ENCODE data around the gene LYZ. TPM values are rescaled to one million over a fixed set of nuclear protein-coding genes. Genes with fewer than 3 reads are reported as not detected.

The LYZ gene

DNA sequence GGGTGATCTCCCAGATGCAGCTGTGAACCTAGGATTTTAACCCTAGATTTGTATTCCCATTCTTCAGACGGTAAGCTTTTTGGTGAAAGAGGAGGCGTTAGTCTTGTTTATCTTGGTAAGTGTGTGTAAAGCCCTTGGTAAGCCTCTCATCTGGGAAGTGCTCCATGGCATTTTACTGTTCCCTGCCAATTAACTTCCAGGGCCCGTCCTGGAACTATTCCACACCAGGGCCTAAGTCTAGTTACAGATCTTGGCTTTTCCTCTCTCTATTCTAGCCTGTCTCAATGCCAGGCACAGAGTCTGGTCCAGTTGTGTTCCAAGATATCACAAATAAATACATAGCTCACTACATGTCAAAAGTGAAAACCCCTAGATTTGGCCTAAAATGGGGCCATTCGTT lies 53.8 kb downstream of the LYZ start:
- H2BK5ac ChIP-seq (ENCODE audit: low read length) = no peak overlapping the region
- H3K4me2 ChIP-seq (ENCODE audit: insufficient read depth, low read length, poor library complexity, severe bottlenecking) = no peak overlapping the region
- H2AFZ ChIP-seq (ENCODE audit: low read length) = no peak overlapping the region
- no peak overlapping the region for H3K4me3 ChIP-seq (ENCODE audit: low read length in 2 of 2)
- no peak for DNase-seq (ENCODE audit: low spot score)
- H3K4me1 ChIP-seq (ENCODE audit: control insufficient read depth in 2 of 2, insufficient read depth in 1 of 2, low read depth in 1 of 2, low read length in 2 of 2) = no peaks in the 10 kb centered on the region
- no peaks in the 10 kb centered on the region for H3K79me1 ChIP-seq (ENCODE audit: low read depth, low read length)
- no peak overlapping the region for H3K27ac ChIP-seq (replicated peaks; ENCODE audit: low read length)
- H3K23ac ChIP-seq (ENCODE audit: low read depth, low read length, poor library complexity) = no peak overlapping the region
- H2BK12ac ChIP-seq (ENCODE audit: low read length) = no peak overlapping the region
- no CpG with 5 or more reads among the region's 4 CpGs for WGBS, 2 donors (ENCODE audit: extremely low coverage in 2 of 2, insufficient read length in 2 of 2, insufficient replicate concordance in 1 of 2)
- no peak overlapping the region for H3K18ac ChIP-seq (ENCODE audit: low read length)
- H2AK5ac ChIP-seq (ENCODE audit: low read depth, low read length) = no peak overlapping the region
- peaks cover 0 to 7% of the 10 kb centered on the region in 2 donors for H3K36me3 ChIP-seq (replicated peaks in 1 of 2; ENCODE audit: control insufficient read depth in 2 of 2, insufficient read depth in 2 of 2, low read length in 2 of 2)
- H2BK15ac ChIP-seq (ENCODE audit: low read length) = no peak overlapping the region
- peaks cover 0 to 8% of the 10 kb centered on the region in 2 donors for H3K9me3 ChIP-seq (replicated peaks in 1 of 2; ENCODE audit: control insufficient read depth in 2 of 2, insufficient read depth in 1 of 2, low read depth in 1 of 2, low read length in 2 of 2)
- H3K14ac ChIP-seq (ENCODE audit: low read length) = no peak overlapping the region
- no peak overlapping the region for H4K8ac ChIP-seq (ENCODE audit: low read depth, low read length)
- H4K91ac ChIP-seq (ENCODE audit: low read depth, low read length, poor library complexity) = no peak overlapping the region
- no peak overlapping the region for H3K4ac ChIP-seq (ENCODE audit: low read length)
- no peak overlapping the region for H2BK120ac ChIP-seq (ENCODE audit: low read depth, low read length)
- no peaks in the 10 kb centered on the region for H3K27me3 ChIP-seq (ENCODE audit: control insufficient read depth in 3 of 3, insufficient read depth in 3 of 3, low read depth in 1 of 3, low read length in 3 of 3)
- no peak overlapping the region for H3K9ac ChIP-seq (ENCODE audit: low read depth, low read length, poor library complexity)

Small RNA genes lying within 50 kb of the gene (small RNA-seq; reads per million reads assigned to genes)
- not detected for gene RN7SL804P (ENCODE audit: insufficient read depth)

Data from neuronal stem cell (in vitro differentiated cells).